GM12872 (cell line): ENCODE results near the gene CDC42EP4.

Experiments
- CTCF ChIP-seq: IDR thresholded peaks from 3 replicates; pipeline ENCODE4 v1.5.1; 2011; ENCODE audit warnings: low read depth, mild to moderate bottlenecking, low read length, moderate library complexity; ENCODE audit not compliant: insufficient read depth

The CDC42EP4 gene

GRCh38 chr17:73305845-73306836, 5.7 kb downstream of the CDC42EP4 start:
- TF ChIP-seq CTCF = no peak

GRCh38 chr17:73304971-73305812, 6.6 kb downstream of the CDC42EP4 start:
- 0 out of 3 replicates have a peak, but pooled peaks have one; percentile 12 for TF ChIP-seq CTCF

- TF ChIP-seq CTCF = no peak
Observed at GRCh38 chr17:73304438-73304837, 7.4 kb downstream of the CDC42EP4 start.

GRCh38 chr17:73302189-73302588, 9.6 kb downstream of the CDC42EP4 start:
- no peak for TF ChIP-seq CTCF

GRCh38 chr17:73301369-73301768, 10.4 kb downstream of the CDC42EP4 start:
- no peak for TF ChIP-seq CTCF

- TF ChIP-seq CTCF = no peak
Observed at GRCh38 chr17:73300392-73300791, 11.4 kb downstream of the CDC42EP4 start.
